Fibroblast of skin of left quadriceps (primary cell): Measurements from ENCODE around the gene TPRG1L.

Experiments used
- DNase-seq, 2 experiments: peaks; one replicate each; pipeline ENCODE4 v3.0.0-alpha.2; 2013; ENCODE audit warnings: low read depth in 2 of 2

TPRG1L gene

DNA sequence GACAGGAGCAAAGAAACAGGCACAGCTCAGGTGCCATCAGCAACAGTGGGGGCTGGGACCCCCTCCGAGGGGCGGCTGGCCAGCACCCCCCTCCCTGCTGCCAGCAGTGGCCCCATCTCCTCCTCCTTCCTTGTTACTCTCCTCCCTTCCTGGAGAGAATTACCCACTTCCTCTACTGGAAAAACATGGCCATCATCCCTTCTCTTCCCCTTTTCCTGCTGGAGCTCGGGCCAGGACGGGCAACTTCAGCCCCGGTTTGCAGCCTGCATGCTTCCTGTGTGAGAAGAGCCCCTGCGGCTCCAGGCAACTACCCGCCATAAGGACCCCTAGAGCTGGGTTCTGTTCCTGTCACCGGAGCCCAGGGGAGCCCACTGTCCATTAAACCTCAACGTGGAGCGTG lies 31.1 kb upstream of the TPRG1L start:
- no peak for DNase-seq

DNA sequence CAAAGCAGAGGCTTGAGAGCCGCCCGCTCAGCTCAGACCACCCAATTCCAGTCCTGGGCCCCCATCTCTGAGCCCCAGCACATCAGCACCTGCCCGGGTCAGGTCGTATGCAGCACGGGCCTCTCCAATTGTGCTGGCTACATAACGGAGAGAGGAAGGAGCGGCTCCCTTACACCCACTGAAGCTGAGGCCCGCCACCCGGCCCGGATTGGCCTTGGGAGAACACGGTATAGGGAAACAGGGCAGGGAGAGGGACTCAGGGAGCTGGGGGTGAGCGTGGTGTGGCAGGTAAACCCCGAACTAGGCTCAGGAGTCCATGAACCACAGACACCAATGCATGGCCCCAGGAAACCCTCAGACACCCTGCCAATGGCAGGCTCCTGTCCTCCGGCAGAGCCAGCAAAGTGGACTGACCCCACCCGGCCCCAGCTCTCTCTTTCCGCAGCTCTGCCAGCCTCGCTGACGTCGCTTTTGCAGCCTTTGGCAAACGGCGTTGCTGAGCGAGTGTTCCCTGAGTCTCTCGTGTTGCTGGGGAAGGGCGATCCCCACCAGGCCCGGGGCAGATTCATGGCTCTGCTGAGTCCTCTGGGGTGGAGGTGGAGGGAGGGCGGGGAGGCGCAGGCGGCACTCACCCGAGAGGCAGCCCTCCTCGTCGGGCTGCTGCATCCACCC lies 30.0 kb upstream of the TPRG1L start:
- no peak for DNase-seq

DNA sequence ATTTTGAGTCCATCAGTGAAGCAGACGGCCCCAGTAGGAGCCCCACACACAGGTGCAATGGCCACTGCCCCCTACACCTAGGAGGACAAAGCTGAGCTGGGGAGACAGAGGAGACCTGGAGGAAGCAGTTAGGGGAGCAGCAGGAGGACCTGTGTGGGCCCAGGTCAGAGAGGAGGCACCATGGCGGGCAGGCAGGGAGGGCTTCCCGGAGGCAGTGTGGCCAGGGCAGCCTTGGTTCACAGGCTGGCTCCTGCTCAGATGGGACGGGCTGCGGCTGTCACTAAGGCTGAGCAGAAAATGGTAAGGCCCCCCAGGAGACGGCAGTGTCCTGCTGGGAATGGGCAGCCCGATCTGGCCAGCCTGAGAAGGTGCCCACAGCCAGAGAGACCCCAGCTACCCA lies 28.9 kb upstream of the TPRG1L start:
- DNase-seq, result no peak

DNA sequence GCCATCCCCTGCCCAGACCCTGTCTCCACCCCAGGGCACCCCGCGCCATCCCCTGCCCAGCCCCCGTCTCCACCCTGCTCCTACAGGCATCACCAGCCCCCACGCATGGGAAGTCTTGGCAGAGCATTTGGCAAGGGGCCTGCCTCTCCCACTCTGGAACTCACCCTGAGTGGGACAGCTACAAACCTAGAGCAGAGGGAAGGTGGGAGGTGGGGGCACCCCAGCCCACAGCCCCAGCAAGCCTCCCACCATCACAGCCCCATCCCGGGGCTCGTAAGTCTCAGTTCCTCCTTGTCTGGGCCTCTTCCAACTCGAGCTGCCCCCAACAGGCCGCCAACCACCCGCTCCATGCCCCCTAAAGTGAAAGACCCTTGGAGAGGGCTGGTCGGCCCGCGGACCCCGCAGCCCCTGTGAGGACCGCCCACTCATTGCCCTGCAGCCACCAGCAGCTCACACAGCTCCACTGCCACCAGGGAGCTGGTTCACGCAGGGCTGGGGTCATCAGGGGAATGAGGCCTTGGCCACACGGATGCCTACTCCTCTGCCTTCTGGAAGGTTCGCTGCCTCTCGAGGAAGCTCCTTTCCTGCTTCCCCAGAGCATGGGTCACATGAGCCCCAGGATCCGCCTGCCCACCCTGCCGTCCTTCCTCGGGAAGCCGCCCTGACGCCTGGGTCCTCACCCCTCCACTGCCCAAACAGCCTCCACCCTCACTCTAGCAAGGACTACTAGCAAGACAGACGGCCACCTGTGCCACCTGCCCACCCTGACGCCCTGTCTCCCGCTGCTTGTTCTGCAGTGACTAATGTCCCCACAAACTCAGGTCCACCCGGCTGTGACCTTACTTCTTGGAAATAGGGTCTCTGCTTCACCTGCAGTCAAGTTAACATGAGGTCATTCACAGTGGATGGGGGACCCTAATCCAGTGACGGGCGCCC lies 27.9 kb upstream of the TPRG1L start:
- DNase-seq, result no peak

DNA sequence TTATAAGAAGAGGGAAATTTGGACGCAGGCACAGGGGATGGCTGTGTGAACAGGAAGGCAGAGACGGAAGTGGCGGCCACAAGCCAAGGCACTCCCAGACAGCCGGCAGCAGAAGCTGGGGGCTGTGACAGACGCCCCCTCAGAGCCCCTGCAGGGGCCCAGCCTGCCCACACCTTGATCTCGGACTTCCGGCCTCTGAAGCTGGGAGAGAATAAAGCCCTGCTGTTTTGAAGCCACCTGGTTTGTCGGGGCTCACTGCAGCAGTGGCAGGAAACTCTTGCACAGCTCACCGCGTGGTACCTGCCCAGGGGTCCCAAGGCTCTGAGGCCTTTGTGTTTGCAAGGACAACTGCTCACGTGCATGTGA lies 27.2 kb upstream of the TPRG1L start:
- DNase-seq, result no peak

DNA sequence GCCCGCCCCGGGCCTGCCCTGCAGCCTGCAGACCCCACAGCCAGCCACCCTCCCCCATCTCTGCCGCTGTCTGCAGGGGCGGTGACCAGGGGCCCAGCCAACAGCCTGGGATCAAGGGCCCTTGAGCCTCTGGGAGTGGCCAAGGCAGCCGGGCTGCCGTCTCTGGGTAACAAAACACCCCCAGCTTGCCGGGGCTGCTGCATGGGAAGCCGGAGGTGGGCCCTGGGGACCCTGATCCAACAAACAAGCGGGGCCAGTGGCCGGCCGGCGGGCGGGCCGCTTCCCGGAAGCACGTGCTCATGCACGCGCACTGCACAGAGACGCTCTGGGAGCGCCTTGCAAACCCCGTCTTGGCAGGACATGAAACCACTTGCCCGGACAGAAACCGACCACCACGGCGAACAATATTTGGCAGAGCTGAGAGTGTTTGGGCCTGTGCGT lies 26.7 kb upstream of the TPRG1L start:
- no peak for DNase-seq

DNA sequence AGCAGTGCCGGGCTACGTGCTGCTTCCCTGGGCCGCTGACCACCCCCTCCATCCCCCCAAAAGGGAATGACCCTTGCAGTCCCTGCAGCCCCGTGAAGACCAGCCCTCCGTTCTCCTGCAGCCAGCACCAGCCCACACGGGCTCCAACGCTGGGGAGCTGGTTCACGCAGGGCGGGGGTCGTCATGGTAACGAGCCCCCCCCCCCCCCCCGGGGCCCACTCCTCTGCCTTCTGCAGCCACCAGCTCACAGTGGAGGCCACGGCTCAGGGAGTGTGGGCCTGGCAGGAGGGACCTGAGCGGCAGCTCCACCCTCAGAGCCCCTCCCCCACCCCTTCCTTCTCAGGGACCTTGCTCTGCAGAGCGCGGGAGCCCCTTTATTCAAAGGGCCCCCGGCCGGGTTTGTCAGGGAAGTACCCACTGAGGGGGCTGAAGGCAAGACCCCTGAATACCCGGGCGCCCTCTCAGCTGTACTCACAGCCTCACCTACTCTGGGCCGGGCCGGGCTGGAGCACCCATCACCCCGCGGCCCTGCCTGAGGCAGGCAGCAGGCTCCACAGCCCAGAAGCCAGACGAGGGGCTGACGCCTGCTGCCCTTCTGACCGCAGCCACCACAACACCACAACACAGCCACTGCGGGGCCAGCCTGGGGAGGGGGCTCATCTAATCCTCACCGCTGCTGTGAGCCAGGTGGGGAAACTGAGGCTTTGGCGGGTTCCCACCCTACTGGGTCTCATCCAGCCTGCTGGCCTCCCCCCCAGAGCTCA lies 26.1 kb upstream of the TPRG1L start:
- no peak for DNase-seq

DNA sequence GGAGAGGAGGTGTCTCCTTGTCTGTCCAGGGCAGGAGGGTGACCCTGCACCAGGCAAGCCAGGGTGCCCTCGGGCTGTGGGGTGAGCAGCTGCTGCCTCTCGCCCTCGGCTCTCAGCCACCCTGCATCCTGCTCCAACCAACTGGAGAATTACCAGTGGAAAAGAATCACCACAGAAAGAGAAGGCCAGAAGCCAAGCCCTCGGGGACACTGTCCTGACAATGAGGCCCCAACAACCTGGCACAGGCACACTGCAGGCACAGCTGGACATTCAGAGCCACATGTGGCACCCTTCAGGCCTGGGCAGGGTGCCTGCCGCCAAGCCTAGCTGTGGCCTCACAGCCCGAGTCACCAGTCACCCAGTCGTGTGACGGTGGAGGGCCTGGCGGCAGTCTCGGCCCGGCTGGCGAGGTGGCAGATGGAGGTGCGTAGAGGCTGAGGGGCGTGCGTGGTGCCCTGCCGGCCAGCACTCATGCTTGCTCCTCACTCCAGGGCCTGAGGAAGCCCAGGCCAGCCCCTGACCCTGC lies 25.5 kb upstream of the TPRG1L start:
- no peak for DNase-seq

DNA sequence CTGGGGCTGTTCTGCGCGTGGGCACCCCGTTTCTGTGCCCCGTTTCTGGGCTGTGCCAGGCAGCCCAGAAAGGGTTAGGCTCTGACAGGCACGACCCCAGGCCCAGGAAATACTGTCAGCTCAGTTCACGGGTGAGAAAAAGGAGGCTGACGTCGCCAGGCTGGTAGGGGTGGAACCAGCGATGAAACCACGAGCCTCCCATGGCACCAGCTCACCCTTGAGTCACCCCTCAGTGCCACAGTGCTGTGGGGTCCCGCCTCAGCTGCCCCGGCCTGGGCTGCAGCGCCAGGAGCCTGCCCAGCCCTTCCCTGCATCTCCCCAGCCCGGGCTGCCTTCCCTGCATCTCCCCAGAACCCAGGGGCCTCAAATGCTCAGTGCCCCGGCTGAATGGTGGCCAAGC lies 25.0 kb upstream of the TPRG1L start:
- no peak for DNase-seq

DNA sequence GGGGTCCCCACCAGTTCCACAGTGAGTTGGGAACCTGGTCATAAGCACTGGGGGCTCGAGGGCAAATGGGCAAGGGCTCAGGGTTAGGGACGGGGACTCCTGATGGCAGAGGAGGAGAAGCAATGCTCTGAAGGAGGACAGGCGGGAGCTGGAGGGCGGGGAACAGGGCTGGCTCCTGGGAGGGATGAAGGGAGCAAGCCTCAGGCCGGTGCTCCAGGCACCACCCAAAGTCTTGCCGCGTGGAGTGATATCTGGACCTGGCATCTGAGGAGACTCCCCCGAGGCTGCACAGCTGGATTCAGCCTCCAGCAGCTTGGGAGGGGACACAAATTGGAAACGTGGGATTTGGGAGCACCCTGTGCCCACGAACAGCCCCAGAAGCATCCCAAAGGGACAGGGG lies 24.5 kb upstream of the TPRG1L start:
- no peak for DNase-seq

DNA sequence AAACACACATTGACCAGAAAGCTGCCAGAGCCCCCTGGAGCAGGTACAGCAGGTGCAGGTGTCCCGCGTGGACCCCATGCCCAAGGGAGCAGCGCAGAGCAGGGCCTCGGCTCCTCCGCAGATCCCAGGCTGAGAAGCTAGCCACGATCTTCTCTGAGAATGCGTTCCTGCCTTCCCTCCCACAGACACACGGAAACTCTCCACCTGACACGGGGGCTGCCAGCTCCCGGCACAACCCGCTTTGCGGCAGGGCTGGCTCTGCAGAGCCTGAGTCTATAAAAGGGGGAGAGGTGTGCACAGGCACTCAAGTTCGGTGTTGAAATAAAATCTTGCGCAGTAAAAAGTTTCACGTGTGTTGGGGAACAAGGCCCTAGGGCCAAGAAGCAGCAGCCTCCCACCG lies 23.1 kb upstream of the TPRG1L start:
- no peak for DNase-seq

DNA sequence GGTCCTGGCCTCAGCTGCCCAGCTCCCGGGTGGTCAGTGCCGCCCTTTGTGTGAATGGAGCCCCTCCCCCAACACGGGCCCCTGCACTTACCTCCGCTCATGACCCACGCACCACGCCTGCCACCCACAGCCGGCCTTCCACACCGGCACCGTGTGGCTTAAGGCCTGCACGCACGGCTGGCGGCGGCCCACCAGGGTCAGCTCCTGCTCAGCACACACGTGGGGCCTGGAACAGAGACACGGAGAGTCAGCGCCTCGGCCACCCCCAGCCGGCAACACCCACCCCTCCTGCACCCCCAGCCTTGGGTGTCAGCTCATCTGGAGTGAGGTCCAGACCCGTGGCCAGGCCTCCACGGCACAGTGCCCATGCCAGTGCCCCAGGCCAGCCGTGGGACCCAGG lies 22.4 kb upstream of the TPRG1L start:
- DNase-seq, result no peak

DNA sequence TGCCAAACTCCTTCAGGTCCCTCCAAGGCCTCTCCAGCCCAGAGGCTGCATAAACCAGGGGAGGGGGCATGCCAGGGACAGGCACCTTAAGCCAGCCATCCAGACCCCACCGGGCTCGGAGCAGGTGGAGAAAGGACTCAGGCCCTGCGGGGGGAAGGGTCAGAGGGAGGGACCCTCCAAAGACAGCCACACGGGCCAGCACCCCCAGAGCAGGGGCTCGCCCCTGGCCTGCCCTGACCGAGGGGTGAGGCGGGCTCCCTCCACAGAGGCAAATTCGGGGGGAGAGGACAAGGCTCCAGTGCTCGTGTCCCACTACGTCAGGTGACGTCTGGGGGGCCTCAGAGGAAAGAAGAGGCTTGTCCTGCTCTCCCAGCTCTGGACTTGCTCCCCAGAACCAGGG lies 21.7 kb upstream of the TPRG1L start:
- DNase-seq, result no peak

DNA sequence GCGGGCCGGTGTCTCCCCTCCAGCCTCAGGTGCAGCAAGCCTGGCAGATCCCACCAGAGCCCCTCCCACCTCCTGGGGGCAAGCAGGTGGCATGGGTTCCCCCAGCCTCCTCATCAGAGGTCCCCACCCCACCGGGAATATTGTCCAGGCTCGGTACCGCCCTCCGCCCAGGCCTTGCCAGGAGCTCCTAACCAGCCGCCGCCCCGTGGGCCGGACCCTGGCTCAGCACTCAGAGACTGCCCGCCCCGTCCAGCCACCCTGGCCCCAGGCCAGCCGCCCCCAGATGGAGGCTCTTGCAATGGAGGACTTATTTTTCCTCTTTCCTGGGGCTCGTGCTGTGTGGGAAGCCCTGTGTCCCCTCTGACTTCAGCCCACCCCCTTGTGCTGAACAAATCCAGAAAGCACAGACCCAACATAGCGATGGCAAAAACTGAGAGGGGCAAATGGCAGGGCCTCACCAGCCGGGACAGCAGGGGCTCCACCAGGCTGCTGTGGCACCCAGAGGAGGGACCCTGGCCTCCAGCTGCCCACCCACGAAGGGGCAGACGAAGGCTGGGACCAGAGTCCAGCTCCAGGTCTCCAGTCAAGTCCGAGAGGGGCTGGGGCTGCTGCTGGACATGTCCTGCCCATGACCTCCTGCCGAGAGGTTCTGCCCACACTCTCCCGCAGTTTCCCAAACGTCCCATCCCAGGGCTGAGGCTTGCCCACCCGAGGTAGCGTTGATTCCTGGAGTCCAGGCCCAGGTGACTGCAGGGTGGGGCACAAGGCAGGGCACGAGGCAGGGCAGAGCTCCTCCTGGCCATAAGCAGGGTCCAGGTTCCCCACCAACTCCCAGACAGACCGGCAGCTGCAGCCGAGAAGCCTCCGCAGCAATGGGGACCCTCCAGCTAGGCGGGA lies 21.0 kb upstream of the TPRG1L start:
- DNase-seq, result no peak

DNA sequence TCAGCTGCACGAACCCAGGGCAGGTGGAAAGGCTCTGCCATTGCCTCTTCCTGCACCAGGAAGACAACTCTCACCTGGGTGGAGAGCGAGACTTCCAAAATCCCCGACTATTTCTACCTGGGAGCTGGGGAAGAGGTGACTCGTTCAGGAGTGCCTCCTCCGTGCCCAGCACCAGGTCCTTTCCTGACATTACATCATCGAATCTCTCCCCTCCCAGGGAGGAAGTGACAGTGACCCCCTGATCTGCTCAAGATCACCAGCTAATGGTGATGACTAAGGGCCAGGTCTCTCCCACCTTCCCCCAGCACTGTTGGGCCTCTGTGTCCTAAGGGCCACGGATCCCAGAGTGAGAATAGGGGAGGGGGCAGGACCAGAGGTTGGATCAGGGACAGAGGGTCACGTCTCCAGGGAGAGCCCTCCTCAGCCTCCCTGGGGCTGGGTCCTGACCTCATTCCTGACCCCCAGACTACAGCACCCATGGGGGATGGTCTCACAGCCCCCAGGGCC lies 20.3 kb upstream of the TPRG1L start:
- no peak for DNase-seq

DNA sequence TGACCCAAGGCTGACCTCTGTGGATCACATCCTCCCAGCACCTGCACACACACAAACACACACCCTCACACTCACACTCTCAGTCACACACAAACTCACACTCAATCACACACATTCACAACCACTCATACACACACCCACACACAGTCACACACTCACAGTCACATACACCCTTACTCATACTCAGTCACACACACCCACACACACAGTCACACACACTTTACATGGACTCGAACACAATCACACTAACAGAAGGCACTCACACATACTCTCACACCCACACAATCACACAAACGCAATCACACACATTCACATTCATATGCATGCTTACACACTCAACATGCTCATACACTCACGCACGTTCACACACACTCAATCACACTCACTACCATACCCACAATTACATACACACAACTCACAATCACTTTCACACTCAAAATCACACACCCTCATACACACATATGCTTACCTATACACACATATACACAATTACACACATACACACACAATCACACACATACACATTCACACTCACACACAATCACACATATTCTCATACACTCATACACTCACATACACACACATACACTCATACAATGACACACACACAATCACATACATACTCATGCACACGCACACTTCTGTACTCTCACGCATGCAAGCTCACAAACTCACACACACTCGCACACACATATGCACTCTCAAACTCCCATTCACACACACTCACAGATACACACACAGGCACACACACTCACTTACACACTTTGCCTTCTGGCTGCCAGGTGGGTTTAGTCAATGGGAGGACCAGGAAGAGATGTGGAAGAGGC lies 19.6 kb upstream of the TPRG1L start:
- DNase-seq, result no peak

DNA sequence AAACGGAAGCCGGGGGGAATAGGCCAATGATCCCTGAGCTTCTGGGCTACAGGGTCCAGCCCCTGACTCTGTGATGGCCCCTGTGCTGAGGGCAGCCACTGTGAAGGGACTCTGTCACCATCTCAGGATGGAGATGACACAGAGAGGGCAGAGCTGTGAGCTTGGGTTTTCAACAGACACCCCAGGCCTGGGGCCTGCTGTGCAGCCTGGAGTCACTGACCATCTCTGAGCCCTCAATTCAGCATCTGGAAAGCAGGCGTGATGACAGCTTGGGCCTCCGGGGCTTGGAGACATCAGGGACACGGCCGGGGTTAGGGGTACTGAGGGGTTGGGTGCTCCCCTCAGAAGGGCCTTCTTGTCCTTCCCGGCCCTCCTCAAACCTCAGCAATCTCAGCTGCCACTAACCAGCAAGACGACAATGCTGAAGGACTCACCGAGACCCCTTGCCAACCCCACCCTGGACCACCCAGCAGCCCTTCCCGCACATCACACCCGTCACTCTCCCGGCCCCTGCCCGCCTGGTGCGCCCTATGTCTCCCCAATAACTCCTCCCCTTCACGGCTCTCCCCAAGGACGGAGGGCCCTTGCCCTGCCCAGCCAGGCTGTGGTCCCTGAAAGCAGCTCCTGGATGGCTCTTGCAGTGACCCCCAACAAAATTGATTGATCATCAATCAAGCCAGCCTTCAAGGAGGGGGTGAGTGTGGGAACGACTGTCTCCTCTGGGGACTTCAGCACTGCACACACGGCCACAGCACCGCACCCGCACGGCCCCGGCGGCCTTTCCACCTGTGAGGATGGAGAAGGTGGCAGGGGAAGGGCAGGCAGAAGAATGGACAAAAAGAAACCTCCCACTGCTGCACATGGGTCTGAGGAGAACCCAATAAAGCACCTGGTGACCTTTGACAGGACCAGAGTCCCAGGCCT lies 17.8 kb upstream of the TPRG1L start:
- no peak for DNase-seq

DNA sequence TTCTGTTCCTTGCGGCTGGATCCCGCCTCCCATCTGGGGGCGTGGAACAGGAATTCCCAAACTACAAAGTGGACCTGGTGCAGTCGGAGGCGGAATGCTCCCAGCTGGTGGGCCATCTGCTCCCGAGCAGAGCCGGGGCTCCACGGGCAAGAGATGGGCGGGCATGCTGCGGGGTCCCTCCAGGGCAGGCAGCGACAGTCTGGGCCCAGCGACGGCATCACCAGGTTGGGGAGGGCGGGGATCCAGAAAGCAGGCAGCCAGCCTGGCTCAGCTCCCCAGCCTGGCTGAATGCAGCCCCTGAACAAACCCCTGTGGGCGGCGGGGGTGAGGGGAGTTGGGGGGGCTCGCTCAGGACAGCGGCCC lies 17.1 kb upstream of the TPRG1L start:
- no peak for DNase-seq

DNA sequence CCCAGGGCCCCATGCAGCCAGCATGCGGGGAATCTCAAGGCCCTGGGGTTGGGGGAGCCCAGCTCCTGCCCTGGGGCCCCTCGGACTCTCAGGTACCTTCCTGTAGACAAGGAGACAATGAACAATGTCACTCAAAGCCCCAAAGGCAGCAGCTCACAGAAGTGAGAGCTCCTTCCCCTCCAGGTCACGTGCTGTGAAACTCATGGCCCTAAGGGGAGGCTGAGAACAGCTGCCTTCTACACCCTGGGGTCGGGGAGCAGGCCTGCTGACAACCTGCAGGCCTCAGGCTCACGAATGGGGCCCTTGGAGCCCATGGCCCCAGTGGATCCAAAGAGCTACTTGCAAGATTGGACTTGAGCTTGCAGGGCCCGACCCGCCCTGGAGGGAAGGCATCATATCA lies 16.7 kb upstream of the TPRG1L start:
- no peak for DNase-seq
